ENCODE data around the gene ZNF423.

ZNF423 gene

DNA sequence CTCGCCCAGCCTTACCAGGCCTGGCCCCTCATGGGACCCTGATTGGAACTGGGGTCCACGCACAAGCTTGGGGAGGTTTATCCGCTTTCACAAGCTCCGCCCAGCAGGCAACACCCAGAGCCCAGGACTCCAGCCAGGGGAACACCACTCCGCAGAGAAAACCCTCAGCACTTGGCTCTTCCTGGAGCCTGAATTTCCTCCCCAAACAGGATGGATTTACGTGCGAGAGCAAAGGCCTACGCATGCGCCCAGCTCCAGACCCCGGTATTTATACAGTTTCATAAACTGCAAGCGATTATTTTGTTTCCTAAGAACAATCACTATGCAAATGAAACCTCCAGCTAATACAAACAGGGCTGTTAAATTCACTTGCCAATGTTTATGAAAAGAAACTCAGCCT, 22.8 kb downstream of the ZNF423 start:
- TF ChIP-seq CTCF (IDR thresholded peaks at IDR 0.05; ENCODE audit: insufficient read depth, low read length, missing control alignments), result no peak
- DNase-seq (ENCODE audit: low read depth, low spot score), result no peak
- no peak overlapping the region for H3K4me3 ChIP-seq (ENCODE audit: low read depth, low read length)
- POLR2A ChIA-PET, result no interaction called here
- CTCF ChIA-PET, result no interaction called here

GRCh38 chr16:49832177-49832576, 23.7 kb downstream of the ZNF423 start:
- no peak for DNase-seq (ENCODE audit: low read depth, low spot score)
- TF ChIP-seq CTCF (IDR thresholded peaks at IDR 0.05; ENCODE audit: insufficient read depth, low read length, missing control alignments), result no peak
- ChIA-PET POLR2A (no interaction called here), CTCF (no interaction called here)
- no peak overlapping the region for H3K4me3 ChIP-seq (ENCODE audit: low read depth, low read length)

DNA sequence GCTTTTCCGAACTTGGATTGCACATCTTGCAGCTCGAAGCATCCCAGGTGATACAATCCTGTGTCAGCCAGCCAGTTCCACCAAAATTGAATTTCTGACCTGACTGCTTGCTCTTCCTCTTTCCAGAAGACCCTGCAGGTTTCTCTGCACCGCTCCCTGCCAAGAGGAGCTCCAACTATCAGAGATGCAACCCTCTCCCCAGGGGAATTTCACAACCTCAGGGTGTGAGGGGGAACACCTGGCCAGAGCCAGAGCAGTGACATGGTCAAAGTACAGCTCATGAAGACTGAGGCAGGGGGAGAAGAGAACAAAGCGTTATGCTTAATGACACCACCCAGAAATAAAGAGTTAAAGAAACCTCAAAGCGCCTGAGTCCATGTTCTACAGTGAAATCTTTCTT, 25.0 kb downstream of the ZNF423 start:
- no peak overlapping the region for H3K4me3 ChIP-seq (ENCODE audit: low read depth, low read length)
- ChIA-PET CTCF (no interaction called here), POLR2A (no interaction called here)
- DNase-seq (ENCODE audit: low read depth, low spot score), result no peak
- no peak for TF ChIP-seq CTCF (IDR thresholded peaks at IDR 0.05; ENCODE audit: insufficient read depth, low read length, missing control alignments)

GRCh38 chr16:49828533-49829267, 27.2 kb downstream of the ZNF423 start:
- ChIA-PET CTCF (no interaction called here), POLR2A (no interaction called here)
- H3K4me3 ChIP-seq (ENCODE audit: low read depth, low read length), result no peak overlapping the region
- TF ChIP-seq CTCF (IDR thresholded peaks at IDR 0.05; ENCODE audit: insufficient read depth, low read length, missing control alignments), result no peak
- no peak for DNase-seq (ENCODE audit: low read depth, low spot score)

GRCh38 chr16:49827805-49828438, 28.0 kb downstream of the ZNF423 start:
- POLR2A ChIA-PET, result no interaction called here
- CTCF ChIA-PET, result no interaction called here
- no peak for TF ChIP-seq CTCF (IDR thresholded peaks at IDR 0.05; ENCODE audit: insufficient read depth, low read length, missing control alignments)

DNA sequence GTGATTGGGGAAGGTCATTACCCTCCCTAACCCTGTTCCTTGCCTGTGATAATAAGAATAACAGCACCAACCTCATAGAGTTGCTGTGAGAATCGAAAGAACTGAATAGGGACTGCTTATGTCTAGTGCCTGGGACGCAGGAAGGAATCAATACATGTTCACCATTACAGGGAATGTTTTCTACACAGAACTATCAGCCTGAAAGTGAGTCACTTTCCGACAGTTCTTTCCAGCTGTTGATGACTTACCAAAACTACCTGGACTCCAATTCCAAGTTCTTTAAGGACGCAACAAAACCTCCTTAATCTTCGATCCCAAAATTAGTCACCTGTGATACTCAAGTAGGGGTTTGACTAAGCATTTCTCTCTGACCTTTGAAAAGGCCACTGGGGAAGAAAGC, 29.4 kb downstream of the ZNF423 start:
- DNase-seq (ENCODE audit: low read depth, low spot score), result no peak
- no peak for TF ChIP-seq CTCF (IDR thresholded peaks at IDR 0.05; ENCODE audit: insufficient read depth, low read length, missing control alignments)
- POLR2A ChIA-PET, result no interaction called here
- CTCF ChIA-PET, result no interaction called here
- H3K4me3 ChIP-seq (ENCODE audit: low read depth, low read length), result no peak overlapping the region

More at GRCh38 chr16:49827805-49828438, 28.0 kb downstream of the ZNF423 start:
- no peak overlapping the region for H3K4me3 ChIP-seq (ENCODE audit: low read depth, low read length)
- no peak for DNase-seq (ENCODE audit: low read depth, low spot score)

Data from AG04449 (cell line).